HG02588 (cell line): Measurements from ENCODE around the gene AUNIP.
A peak's percentile ranks its signal among the peaks of the same experiment; 100 is the strongest.

Experiments used
- ATAC-seq: cut with Tn5 transposase; IDR thresholded peaks from one replicate; pipeline ENCODE4 v1.9.1; 2021; ENCODE audit warnings: mild to moderate bottlenecking, moderate library complexity; ENCODE audit not compliant: unreplicated experiment

Gene AUNIP

DNA sequence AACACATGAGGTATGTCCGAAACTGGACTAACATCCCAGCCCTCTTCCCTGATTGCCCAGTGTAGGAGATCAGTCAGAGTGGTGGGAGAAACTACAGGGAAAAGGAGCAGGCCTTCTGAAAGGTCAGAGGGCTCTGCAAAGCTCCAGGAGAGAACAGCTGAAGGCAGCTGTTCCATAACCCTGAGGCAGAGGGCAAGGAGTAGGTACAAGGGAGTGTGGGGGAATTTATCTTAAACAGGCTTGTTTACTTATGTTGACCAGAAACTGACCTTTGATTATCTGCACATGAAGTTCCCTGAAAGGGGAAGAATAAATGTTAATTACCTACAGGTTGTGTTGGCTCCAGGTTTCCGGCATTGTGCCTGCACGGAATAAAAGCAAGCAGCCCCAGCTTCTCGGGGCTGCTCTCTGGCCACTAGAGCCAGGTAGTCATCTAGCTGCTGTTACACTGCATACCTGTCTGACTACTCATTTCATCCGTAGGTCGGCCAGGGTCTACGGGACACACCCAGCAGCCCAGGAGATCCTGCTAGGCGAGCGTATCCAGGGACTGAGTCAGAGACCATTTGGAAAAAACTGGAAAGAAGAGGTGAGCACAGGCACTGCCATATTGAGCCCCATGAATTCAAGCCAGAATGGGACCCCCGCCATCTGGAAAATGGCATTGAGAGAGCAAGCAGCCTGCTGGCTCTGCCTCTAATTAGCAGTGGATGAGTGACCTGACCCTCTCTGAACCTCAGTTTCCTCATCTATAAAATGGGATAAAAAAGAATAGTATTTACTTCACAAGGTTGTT, 31.2 kb upstream of the AUNIP start:
- ATAC-seq: no peak

DNA sequence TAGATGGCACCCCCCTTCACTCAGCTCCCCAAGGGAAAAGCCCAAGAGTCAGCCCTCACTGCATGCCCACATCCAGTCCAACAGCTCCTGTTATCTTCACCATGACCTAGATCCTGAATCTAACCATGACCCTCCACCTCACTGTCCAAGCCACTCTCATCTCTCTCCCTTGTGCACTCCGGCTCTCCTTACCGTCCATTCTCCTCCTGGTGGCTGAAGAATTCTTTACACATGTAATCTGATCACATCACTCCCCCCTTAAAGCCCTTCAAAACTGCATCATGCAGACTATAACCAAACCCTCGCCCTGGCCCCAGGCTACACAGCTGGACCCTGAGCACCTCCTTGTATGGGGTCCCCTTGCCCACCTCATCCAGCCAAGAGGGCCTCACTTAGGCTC, 30.2 kb upstream of the AUNIP start:
- ATAC-seq: no peak

DNA sequence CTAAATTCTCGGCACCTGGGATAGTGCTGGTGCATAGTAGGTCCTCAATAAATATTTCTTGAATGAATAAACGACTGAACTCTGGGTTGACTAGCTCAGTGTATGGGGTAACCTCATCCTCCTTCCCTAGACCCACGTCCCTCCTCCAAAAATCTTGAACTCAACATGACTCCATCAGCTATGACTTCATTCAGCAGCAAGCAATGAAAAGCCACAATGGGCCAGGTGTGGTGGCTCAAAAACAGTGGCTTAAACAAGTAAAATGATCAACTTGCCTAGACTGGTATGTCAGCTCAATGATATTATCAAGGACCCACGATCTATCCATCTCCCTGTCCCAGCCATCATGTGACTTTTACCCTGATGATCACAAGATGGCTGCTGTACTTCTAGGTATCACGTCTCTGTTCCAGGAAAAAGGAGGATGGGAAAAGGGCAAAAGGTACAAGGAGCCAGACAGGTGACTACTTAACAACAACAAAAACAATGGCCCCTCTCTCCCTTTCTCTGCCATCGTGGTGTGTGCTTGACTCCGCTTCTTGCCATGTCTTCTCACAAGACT, 29.2 kb upstream of the AUNIP start:
- ATAC-seq: no peak

DNA sequence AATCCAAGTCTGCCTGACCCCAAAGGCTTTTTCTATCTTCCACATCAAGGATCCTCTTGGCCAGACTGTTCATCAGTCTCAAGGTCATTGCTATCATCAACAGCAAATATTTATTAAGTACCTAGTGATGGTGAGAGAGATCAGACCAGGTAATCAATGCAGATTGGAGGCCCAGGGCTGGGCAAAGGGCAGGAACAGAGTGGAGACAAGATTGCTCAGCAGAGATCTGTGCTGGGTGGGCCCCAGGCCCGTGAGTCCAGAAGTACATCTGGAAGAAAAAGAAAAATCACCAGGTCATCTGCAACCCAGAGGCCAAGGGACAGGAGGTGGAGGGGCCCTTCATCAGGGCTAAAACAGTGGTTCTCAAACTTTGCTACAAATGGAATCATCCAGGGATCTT, 26.3 kb upstream of the AUNIP start:
- no peak for ATAC-seq

DNA sequence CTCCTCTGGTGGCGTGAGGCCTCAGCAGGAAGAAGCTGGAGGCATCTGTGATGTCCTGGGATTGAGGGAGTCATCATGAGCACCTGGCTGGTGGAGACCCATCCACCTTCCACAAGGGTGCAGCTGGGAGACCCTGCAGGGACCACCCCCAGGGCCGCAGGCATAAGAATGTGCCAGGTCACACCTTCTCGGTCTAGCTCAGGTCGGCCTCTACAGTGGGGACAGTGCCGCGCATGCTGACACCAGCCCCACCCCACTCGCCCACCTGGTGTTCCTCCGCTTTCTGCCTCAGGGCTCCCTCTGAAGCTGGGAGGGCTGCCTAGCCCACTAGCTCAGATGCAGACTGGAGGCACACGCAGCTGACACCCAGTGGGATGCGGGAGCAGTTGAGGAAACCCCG, 22.0 kb upstream of the AUNIP start:
- ATAC-seq: no peak

DNA sequence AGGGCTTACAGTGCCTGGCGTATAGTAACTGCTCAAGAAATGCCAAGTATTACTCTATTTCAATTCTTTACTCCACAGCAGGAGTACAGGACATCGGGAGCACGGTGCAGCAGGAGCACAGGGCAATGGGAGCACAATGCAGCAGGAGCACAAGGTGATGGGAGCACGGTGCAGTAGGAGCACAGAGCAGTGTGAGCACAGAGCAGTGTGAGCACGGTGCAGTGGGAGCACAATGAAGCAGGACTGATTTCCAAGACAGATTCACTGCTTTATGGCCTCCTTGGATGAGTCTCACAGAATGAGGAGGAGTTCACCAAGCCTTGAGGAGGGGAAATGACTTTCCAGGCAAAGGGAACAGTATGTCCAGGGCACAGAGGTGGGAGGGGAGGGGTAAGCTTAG, 21.3 kb upstream of the AUNIP start:
- ATAC-seq: no peak

DNA sequence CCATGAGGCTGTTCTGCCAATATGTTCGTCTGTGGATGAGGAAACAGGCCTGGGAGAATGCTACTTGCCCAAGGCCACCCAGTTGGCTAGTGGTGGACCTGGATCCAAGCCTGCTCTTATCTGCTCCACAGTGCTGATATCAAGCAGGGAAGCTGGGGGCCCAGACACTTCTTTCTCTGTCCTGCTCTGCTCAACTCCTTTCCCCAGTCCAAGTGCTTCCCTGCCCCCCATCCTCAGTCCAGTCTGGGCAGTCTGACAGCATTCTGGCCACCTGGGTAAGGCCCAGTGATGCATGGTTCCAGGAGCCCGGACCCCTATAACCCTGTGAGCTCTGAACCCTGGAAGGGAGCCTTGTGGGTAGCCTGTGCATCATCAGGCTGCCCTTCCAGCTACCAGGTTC, 20.4 kb upstream of the AUNIP start:
- no peak for ATAC-seq

DNA sequence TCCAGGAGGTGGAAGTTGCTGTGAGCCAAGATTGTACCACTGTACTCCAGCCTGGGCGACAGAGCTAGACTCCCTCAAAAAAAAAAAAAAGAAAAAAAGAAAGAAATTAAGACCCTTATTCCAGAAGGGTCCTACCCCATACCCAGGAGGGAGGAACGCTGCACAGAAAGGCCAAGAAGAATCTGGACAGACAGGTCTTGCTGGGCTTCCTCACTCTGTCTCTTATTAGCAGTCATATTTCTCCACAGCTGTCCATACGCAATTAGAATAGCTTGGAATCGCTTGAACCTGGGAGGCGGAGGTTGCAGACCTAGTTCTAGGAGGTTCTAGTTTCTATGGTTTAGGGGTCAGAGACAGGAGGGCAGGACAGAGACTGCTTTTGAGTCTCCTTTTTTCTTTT, 19.4 kb upstream of the AUNIP start:
- no peak for ATAC-seq

DNA sequence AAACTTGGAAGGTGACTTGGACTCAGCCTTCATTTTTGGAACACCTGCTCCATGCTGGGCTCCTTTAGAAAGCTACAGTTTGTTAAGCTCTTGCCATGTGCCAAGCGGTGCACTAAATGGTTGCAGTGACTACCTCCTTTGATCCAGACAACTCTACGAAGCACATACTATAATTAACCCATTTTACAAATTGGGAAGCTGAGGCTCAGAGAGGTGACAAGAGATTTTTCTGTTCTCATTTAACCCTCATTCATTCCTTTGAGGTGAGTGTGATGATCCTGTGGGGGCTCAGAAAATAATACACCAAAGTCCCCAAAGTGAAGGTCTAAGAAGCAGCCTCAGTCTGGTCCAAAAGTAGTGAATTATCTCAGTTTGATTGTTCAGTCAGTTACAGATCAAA, 17.9 kb upstream of the AUNIP start:
- no peak for ATAC-seq

DNA sequence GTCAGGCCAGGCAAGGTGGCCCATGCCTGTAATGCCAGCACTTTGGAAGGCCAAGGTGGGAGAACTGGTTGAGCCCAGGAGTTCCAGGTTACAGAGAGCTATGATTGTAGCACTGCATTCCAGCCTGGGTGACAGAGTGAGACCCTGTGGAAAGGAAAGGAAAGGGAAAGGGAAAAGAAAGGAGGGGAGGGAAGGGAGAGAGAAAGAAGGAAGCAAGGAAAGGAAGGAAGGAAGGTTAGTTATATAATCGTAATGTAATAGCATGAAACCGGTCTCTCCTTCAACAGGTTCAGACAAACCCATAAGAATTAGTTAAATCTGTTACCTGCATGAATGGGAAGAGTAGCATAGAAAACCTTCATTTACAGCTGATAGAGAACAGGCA, 17.4 kb upstream of the AUNIP start:
- ATAC-seq: no peak

DNA sequence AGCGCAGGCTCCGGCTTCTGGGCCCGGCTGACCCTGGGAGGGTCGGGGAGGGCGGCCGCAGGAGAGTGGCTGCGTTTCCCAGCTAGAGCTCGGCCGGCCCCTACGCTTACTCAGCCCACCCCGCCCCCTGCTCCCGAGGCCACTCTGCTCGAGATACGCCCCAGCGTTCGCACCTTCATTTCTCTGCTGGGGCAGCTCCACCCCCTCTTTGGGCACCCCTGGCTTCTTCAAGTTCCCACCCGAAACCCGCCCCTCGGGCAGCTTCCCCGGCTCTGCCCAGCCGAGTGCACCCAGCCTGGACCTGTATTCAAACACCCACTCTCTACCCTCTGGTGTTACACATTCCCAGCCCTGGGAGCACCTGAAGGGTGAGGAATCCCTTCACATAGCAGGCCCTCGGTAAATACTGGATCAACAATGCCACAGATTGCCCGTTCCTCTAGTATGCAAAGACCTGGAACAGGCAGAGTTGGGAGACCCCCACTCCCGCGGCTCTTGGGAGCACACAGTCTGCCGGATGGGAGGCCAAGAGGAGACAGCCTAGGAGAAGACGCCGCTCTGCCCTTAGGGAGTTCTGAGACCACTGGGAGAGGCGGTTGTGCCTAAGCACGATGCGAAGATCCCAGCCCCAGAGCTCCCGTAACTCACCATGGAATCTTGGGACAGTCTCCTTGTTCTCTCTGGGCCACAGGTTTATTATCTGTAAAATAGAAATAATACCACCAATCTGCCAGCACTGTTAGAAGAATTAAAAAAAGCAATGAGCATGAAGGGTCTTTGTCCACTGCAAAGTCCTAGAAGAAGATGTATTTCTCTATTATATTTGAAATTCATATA, 16.8 kb upstream of the AUNIP start:
- peak; percentile 23 for ATAC-seq

DNA sequence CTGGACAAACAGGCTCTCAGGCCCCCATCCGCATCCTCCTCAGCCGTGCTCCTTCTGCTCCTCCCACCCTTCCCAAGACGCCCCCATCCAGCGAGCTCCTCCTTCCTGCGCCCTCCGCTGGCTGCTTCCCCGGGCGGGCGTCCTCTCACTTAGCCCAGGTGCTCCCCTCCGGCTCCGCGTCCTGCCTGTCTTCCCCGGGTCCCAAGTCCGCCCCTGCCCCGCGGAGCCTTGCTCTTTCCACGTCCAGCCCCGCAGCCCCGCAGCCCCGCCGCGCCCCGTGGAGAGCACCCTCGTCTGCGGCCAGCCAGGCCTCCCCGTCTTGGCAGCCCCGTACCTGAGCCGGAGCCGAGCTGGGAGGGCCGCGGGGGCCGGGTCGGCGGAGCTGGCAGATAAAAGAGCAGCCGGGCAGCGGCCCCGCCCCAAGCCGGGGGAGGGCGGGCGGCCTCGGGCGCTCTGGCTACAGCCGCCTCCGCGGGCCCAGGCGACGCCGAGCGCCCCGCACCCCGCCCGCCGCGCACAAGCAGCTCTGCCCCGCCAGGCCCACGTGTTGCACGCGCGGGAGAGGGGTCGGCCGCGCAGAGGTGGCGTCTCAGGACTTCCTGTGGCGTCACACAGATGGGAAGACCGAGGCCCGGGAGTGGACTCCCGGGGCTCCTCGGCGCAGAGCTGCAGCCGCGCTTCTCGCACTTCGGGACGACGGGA, 16.0 kb upstream of the AUNIP start, which contains the start of gene PAQR7:
TSS of gene PAQR7 (minus strand) at position 555 of the 702 bp plus-strand sequence. CDS start 11,869 bp downstream, outside the sequence.
- ATAC-seq: peak; percentile 51

DNA sequence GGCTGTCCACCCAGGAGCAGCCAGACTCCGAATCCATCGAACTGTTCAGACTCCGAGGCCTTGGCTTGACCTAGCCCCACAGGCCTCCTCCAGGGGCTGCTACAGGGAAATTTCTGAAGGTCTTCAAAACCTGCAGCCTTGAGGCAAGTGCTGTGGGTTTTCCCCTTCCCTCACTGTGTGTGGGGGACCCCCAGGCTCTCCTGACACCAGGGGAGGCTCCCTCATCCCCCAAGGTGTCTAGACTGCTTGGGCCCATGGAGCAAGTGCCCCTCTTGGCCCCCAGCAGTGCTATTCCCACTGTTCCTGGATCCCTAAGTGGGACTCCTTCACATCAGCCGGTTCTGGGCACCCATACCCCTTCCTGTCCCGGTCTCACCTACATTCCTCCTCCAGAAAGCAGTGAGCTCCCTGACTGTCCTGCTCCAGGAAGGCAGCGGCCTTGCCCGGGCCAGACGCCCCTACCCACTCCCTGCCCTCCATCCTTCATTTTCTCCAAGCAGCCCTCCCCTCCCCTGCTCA, 15.4 kb upstream of the AUNIP start:
- peak; percentile 12 for ATAC-seq

DNA sequence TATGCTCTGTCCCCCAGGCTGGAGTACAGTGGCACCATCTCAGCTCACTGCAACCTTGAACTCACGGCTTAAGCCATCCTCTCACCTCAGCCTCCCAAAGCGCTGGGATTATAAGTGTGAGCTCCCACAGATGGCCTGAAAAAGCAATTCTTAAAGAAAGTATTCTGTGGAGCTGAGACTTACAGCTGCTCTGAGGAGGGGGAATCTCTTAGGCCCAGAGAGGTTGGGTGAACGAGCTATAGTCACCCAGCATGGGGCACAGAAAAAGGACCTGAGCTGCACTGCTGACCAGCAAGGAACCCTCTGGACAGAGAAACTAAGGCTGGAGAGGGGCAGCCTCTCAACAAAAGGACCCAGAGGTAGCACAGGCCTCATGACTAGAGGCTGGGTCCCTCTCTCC, 15.0 kb upstream of the AUNIP start:
- no peak for ATAC-seq

DNA sequence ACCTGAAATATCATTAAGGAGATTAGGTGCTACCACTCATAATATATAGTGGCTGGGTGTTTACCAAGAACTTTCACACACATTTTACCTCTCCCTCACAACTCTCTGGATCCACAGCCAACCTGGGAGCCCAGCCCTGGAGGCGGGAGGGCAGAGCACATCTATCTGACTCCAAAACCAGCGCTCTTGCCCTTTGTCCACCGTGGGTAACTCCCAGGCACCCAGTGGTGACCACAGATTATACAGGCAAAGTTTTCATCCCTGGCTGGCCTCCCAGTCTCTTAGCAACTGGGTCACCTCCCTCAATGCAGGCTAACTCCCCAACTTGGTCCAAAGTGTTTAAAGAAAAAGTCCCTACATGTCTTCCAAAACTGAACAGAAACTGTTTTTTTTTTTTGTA, 13.9 kb upstream of the AUNIP start:
- ATAC-seq: no peak

DNA sequence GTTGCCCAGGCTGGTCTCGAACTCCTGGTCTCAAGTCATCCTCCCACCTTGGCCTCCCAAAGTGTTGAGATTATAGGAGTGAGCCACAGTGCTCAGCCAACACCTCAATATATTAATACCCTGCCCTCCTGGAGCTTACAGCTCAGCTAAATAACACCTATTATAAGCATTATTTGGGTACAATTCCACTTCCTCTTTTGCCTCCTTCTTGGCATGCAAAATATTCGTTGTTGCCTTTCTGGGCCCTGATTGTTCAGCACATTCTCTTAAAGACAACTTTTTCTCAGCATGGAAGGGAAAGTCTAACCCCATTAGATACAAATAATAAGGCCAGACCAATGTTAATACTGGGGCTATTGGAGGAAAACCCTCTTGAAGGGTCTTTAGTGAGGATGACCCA, 13.5 kb upstream of the AUNIP start:
- ATAC-seq: no peak

DNA sequence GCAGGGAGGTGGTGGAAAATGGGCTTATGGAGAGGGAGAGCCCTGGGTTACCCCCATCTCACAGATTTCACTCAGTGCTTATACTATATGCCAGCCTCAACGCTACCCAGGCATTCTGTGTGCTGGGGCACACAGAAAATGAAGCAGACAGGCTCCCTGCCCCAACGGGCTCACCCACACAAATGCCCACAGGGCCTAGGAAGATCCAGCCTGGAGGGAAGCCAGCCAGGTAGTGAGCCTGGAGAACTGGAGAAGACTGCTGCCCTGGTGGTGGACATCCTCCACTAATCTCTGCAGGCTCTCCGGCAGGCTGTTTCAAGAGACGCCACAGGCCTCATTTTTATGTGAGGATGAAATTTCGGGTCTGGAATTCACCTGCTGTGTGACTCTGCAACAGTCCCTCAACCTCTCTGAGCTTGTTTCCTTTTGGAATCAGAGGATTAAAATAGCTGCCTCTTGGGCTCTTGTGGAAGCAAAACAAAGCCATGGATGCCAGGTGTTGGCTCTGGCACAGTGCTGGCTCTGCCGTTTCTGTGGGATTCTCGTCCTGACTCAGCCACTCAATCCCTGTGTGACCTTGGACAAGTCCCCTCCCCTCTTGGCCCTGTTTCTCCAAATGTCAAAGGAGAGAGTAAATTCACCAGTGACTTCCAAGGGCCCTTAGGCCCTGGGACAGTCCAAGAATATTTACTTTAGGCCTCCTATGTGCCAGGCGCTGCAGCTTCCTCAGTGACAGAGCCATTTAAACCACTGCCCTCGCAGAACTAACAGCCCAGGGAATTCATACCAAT, 12.6 kb upstream of the AUNIP start:
- ATAC-seq: no peak

DNA sequence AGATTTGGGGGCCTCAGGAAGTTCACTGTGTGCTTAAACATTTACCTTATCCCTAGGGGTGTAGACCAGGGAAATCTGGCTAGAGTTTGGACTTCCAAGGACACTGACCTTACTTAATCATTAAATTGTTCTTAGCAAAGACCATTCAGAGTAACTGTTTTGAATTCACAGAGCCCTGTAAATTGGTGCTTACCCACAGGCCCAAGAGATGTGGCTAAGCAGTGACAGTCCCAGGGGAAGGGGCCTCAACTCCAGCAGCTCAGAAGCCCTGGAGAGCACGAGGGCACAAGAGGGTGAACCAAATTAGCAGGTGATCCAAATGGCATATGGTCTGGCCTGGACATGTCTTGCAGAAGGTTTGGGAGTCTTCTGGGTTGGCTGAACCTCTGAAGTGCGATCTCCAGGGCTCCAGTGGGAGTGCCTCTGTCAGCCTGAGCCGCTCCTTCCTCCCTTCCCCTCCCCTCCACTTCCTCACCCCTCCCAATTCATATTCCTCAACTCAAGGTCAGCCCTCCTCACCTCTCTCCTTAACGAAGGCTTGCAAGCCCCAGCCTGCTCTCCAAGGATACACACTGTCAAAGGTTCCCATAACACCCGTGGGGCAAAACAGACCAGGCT, 11.9 kb upstream of the AUNIP start:
- no peak for ATAC-seq

DNA sequence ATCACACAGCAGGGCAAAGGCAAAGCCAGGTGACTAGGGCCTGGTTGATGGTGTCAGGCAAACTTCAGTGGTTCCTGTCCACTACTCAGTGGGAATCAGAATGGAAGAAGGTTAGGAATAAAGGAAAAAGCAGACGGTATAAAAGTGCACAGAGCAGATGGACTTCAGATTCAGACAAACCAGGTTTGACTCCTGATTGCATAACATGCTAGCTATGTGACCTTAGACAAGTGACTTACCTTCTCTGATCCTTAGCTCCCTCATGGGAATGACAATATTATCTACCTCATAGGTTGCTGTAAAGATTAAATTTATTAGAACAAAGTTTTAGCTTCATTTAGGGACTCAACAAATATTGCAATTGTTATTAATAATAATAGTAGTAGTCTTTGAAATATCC, 11.4 kb upstream of the AUNIP start:
- no peak for ATAC-seq
